Smooth muscle cell of the brain vasculature (primary cell): Measurements from ENCODE around the gene GRM8.
"Not testable (repeated sequence)": the region's sequence is repeated elsewhere in the genome, so short reads cannot be mapped to it uniquely, and the experiment has no call there.

Experiments
- DNase-seq: peaks from one replicate; pipeline ENCODE4 v3.0.0-alpha.2; 2012; ENCODE audit warnings: low read depth, low spot score

GRM8 gene

DNA sequence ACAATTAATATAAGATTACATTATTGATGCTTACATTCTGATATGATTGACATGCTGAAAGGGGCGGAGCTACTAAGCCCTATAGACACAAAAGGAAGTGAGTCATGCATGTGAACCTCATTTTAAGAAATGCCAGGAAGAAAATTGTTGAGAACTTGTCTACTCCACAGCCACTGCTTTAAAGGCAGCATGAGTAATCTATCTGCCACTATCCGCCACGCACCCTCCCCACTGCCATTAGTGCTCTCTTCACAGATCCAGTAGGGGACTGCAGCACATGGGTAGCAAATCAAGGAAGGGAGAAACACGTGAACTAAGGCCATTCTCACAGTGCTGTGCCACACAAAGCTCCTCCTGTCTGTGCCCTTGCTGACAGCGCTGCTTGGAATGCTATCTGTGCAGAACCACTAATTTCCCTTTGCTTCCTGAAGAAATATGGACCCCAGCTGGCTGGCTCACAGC is 524.8 kb downstream of the GRM8 start:
- DNase-seq: peak; percentile 7

DNA sequence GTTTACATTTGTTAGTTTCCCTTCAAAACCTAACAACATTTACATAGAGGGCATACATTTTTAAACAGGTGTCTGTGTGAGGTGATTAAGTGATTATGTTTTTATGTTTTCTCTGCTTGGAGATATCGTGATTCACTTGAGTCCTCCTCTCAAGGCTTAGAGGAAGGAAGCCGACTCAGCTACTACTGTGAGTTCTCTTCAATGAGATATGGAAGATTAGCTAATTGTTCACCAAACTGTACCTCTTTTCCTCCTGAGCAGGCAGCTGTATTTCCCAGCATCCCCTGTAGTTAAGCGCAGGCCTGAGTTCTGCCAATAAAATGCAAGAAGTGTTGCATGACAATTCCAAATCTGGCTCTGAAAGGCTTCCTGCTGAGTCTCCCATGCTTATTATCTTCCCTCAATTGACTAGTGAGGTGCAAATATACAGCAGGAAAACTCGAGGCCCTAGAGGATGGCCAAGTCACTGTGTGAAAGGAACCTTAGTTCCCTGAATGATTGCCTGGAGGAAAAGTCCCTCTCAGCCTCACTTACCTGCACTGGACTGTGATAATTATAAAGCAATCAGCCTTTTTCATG is 528.7 kb downstream of the GRM8 start:
- no peak for DNase-seq

DNA sequence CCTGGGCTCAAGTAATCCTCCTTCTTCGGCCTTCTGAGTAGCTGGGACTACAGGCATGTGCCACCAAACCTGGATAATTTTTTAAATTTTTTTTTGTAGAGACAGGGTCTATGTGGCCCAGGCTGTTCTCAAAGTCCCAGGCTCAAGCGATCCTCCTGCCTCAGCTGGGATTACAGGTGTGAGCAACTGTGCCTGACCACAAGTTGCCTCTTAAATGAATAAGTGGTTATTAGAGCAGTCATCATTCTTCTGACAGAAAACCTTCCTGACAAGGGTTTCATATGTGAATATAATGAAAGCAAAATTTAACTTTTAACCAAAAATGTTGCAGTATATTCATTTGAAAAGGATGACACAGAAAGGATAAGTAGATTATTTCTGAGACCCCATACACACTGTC is 532.5 kb downstream of the GRM8 start:
- DNase-seq: no peak

DNA sequence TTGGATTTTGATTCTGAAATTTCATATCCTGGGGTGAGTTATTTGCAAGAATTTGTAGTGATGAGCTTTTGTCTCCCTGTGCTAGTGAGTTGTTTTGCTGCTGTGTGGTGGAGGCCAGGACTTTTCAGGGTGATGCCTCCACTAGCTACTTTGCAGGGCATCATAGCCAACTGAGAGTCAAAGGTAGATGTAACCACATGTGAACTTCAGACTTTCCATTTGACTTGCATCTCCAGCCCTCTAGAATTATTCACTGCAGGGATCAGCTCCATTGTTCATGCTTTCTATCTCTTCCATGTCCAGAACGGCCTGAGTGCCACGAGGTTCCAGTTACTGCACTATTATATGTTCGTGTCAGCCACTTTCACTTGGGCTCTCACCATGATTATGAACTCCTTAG is 534.3 kb downstream of the GRM8 start:
- DNase-seq: no peak

DNA sequence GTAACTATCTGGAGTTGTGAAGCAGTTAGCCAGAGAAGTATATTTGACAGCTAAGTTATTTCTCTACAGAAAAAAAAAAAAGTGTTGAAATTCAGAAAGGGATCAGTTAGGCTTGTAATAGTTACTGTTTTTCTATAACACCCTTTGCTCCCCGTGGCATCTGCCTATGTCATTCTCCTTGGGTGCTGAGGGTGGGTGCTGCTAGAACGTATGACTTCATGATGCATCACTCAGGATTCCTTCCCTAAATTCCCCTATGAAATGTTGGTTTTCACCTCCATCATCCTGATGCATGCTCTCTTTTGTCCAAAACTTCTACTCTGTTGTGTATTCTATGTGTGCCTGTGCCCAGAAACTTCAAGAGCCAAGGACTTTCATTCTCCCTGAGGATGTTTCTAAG is 536.4 kb downstream of the GRM8 start:
- DNase-seq: no peak

DNA sequence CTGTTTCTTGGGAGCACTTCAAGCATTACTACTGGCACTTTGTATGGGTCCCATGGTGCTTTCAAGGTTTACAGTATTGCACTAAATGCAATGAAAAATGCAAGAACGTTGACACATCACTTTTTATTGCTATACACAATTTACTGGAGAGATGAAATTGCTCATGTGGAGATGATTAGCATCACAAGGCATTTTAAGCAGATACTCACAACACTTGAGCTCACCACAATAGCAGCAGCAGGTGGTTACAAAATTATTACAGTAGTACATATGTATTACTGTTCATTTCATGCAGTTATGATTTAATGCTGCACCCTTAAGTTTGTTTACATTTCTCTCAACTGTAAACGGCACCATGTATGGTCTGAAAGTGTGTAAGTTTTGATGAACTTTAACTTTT is 537.7 kb downstream of the GRM8 start:
- DNase-seq: no peak

DNA sequence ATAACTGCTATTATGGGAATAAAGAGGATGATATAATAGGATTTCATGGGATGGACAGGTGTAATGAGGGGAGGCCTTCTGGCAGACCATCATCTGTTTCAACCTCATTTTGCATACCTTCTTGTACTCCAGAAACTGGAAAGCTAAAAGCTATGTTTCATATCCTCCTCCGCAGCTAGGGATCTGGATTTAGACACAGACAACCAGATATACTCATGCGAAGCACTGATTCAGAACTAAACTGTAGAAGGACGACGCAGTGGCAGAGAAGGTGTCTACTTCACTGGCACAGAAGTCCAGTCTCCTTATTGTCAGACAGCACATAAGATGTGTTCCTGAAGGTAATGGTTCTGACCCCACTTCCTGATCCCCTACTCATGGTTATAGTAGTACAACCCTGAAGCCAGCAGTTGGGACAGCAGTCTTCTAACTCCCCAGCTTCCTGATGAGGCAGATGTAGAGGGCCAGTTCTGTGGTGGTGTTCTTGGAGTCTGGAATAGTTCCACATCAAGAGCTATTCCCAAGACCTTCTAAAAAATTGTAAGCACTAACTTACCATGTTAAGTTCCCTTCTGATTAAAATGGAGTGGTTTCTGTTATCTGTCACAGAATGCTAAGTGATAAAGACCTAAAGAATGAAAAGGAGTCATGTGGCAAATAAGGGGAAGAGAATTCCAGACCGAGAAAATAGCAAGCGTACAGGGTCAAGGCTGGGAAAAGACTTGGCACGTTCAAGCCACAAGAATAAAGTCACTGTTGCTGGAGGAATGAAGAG is 550.3 kb downstream of the GRM8 start:
- no peak for DNase-seq

DNA sequence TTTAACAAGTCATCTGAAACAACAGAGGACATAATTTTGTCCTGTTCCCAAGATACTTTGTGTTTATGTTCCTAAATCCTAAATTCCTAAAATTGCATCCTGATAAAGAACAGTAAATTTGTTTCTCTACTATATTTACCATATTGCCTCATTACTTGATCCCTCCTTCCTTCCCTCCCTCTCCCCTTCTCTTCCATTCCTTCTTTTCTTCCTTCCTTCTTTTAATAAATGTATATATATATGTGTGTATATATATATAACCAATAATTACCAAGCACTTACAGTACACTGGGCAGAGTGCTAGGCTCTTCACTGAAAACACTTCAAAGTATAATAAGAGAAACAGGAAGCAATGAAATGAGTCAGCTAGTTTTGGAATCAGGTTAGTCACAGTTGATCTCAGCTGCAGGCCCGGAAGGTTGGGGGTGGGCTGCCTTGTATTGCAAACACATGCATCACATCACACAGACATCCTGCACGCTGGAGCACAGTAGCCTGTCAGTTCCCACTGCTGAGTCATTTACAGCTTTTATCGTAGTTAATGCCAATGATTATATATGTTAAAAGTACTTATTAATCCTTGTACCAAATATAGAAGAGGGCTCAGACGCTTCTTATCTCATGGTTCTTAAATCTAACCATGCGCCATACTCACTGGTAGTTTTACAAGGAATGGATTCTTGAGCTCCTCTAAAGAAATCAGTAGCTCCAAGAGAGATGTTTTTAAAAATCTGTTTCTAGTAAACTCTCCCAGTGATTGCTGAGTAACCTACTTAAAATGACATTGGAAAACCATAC is 551.7 kb downstream of the GRM8 start:
- DNase-seq: peak; percentile 79

DNA sequence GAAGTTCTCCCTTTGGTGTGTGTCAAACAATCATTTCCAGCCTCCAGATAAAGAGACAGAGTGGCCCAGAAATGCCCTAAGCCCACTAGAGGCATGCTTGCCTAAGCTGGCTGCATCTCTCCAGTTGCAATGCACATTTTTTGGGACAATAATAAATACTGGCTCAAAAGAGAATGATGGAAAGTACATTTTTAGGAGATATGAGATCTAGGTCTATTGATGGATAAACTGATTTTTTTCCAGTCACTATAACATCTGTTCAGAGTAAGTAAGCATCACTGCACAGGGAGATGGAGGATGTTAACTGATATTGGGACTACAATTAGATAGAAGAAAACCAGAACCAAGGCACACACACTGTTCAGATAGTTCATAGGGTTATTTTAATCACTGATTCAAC is 553.0 kb downstream of the GRM8 start:
- DNase-seq: no peak

DNA sequence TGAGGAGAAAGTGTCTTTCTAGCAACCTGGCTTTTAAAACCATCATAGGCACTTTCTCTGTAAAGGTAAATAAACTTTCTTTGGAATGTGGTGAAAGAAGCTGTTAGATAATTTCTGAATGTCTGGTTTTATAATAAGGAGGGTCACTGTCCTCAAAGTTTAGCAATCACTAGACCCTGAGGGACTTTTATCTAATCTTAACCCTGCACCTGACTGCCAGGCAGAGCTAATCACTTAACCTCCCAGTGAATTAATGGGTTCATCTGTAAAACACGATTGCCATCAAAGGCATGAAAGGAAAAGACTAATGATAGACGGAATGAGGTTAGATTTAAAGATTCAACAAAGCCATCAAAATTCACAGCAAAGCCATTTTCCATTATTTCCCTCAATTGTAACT is 553.8 kb downstream of the GRM8 start:
- DNase-seq: no peak

DNA sequence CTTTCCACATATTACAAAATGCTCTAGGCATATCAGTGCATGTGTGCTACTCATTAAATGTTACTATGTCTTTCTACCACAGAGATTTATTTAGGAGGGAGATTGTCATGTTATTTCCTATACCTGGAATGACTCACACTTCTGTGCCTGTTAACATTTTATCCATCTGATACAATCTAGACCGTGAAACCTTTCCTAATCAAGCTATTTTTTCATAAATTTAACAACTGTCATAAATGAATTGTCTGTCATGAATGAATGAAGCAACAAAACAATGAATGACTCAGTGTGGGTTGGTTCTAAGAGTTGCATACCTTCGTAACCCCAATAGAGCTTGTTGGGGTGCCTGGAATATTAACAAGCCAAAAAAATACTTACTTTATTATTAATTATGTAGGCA is 554.3 kb downstream of the GRM8 start:
- no peak for DNase-seq

DNA sequence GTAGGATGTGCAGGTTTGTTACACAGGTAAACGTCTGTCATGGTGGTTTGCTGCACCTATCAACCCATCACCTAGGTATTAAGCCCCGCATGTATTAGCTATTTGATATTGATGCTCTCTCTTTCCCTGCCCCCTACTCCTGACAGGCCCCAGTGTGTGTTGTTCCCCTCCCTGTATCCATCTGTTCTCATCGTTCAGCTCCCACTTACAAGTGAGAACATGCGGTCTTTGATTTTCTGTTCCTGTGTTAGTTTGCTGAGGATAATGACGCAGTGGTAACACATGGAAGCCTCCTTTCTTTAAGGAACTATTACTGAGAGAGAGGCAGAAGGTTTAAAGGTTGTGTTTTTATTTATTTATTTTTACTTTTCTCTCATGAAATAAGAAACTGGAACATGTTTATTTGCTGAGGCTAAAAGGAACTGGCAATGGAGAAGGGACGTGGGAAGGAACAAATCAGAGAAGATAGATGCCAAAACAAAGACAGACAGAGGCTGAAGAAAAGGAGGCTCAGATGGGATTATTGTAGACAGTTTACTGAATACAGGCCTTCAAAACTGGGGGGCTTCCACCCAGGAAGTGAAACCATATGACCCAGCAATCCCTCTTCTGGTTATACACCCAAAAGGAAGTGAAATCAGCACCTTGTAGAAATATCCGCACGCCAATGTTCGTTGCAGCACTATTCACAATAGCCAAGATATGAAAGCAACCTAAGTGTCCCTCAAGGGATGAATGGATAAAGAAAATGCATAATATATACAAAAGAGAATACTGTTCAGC is 556.3 kb downstream of the GRM8 start:
- DNase-seq: no peak

DNA sequence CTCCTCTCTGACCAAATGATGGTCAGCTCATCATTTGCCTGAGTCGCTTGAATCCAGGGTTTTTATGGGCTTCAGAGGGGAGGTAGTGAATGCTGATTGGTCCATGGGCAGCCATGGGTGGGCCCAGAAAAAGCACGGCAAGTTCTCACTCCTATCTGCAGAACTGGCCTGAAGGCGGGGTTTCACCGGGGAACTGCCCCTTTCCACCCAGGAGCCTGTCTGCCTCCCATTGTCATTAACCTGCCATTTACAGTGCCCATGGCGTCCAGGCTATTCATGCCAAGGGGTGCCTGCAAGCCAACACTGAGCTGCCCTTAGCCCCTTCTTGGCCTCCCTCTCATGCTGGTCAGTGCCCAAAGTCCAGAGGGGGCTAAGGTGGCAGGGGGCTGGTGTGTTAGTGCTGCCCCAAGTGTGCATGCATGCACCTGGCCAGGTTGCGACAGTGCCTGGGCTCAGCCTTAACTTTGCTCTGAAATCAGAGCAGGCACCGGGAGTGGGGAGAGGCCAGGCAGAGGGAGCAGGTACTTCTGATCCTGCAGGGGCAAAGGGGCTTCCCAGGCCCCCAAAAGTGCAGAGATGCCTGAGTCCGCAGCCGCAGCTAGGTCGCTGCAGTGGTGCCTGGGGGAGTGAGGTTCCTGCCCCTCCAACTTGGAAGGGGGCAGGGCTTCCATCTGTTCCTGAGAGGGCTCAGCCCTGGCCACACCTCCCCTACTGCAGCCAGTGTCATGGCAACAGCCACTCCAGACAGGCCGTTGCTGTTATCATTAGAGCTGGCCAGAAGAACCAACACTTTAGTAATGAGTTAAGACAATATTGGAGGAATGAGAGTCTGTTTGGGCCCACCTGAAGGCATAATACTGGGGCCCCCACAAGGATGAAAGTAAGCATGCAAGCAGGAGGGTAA is 561.6 kb downstream of the GRM8 start:
- no peak for DNase-seq

DNA sequence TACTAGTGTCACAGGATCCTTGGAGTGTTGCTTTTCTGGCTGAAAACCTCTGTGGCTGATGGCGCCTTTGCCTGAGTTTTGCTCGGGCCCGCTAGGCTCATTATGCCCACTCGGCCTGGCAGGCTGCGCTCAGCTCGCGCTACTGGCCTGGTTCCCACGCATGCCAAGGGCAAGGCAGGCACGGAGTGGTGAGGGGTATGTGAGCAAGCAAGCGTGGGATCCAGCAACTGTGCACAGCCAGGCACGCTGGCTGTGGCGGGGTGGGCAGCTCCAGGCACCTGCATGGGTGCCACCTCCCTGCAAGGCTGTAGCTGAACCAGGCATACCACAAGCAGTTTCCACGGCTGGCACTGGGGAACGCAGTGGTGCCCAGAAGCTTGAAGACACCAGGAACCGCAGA is 562.6 kb downstream of the GRM8 start:
- DNase-seq: no peak

DNA sequence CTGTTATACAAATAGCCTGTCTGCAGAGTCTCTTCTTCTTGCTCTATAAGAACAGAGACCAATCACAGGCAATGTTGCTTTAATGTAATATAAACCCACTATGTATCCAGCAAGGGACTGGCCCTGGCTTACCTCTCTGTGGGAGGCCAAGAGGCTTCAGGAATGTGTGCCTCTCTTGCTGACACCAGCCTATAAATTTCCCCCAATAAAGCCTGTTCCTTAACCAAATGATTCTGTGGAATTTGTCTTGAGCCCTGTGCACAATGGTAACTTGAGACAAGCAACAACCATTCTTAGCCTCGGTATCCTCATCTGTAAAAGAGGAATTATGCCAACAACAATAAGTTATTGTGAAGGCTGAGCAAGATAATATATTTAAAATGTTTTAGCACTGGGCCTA is 563.7 kb downstream of the GRM8 start:
- peak; percentile 26 for DNase-seq

DNA sequence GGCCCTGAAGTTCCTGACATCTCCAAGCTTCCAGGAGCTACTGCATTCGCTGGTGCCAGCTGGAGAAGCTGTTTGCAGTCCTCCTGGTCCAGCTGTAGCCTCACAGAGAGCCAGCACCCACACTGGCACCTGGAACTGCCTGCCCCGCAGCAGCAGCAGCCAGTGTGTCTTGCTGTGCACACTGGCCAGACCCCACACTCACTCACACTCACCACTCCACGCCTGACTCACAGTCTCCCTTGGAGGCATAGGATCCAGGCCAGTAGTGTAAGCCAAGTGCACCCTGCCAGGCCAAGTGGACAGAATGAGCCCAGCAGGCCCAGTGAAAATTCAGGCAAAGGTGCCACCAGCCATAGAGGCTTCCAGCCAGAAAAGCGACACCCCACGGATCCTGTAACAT is 566.3 kb downstream of the GRM8 start:
- DNase-seq: no peak

DNA sequence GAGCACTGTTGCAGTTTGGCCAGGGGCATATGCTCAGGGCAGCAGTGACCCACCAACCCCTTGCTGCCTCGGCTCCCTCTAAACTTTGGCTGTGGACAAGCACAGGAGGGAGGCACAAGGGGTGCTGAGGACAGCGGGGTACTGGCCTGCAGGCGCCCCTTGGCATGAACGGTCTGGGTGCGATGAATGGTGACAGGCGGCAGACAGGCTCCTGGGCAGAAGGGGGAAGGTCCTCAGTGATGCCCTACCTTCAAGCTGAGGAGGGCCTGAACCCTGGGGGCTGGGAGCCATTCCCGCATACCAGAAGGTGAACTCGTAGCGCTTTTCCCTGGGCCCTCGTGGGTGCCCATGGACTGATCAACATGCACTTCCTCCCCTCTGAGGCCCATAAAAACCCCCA is 567.1 kb downstream of the GRM8 start:
- DNase-seq: no peak

DNA sequence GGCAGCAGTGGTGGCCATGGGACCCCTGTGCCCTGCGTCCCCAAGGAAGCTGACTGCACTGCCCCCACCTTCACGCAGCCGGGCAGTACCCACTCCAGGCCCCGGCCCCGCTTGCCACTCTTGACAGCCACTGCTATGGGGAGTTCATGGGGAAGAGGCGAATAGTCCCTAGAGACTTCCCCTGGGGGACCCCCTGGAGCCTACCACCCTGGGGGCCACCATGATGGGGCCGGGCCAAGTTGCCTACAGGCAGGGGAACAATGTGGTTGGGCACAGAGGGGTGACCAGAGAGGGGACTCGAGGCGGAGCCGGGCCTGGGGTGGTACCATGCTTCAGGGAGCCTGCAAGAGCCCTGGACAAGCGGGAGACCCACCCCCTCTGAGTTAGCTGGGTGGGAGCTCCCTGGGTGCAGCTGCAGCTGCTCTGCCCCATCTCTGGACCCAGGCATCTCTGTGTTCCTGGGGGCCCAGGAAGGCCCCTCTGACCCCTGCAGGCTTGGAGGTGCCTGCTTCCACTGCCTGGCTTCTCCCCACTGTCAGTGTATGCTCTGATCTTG is 567.6 kb downstream of the GRM8 start:
- DNase-seq: no peak

DNA sequence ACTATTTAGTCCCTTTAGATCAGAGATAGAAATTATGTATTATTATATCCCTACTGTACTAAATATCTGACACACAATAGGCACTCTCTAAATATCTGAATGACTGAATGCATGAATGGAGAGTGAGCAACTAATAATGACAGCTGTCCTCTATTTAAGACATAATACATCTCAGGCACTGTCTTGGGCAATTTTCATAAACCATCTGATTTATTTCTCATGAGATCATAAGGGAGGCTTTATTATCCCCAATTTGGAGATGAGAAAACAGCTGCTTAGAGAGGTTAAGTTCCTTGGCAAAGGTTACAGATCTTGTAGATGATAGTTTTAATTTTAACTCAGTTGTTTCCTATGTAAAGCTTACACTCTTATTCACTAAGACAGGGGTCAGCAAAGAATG is 570.6 kb downstream of the GRM8 start:
- no peak for DNase-seq

DNA sequence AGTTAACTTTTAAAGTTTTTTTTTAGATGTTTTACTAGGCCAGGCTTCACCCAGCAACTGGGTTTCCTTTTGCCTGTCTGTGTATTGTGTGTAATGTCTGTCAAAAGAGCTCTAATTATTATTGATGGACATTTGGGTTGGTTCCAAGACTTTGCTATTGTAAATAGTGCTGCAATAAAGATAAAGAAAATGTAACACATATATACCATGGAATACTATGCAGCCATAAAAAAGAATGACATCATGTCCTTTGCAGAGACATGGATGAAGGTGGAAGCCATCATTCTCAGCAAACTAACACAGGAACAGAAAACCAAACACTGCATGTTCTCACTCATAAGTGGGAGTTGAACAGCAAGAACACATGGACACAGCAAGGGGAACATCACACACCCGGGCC is 584.0 kb downstream of the GRM8 start:
- not testable (repeated sequence) for DNase-seq

DNA sequence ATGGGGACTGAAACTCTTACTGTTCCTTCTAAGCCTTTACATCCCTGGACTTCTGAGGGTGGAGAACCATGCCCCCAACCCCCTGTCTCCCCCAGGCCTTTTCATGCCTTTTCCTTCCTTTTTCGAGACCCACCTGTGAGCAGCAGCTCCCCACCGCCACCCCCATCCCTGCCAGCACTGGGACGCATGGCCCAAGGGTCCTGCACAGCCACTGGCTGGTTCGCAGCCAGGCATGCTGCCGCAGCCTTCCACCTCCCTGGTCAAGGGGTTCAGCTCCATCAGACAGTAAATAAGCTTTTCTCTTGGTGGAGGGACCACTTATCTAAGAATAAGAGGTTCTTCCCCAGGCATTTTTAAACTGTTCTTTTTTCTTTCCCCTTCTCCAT is 584.4 kb downstream of the GRM8 start:
- no peak for DNase-seq
